Measurements from ENCODE around the gene METTL22. TPM values are rescaled to one million over a fixed set of nuclear protein-coding genes. Genes with fewer than 3 reads are reported as not detected.

The METTL22 gene
- total RNA-seq, 1 experiment from 2014 or later: 14.6 TPM

DNA sequence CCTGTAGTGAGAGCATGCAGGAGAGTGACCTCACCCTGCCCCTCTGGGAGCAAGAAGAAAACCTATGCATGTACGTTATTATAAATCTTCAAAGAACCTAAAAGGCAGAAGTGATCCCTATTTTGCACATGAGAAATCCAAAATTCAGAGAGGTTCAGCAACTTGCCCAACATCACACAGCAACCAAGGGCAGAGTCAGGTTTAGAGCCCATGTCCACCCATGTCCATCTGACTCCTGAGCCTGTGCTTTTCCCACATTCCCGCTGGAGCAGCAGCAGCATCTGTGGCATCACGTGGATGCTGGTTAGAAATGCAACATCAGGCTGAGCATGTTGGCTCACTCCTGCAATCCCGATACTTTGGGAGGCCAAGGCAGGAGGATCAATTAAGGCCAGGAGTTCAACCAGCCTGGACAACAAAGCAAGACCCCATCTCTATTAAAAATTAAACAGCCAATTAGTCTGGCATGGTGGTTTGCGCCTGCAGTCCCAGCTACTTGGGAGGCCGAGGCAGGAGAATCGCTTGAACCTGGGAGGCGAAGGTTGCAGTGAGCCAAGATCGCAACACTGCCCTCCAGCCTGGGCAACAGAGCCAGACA is 26.3 kb downstream of the METTL22 start:
- POLR2A ChIA-PET (ENCODE audit: unreplicated experiment): interaction anchor here (0.5 kb wide), 1 partner anchor 189 kb away, joined by 3 read pairs; no protein-coding TSS in a partner anchor
- ATAC-seq: no peak

DNA sequence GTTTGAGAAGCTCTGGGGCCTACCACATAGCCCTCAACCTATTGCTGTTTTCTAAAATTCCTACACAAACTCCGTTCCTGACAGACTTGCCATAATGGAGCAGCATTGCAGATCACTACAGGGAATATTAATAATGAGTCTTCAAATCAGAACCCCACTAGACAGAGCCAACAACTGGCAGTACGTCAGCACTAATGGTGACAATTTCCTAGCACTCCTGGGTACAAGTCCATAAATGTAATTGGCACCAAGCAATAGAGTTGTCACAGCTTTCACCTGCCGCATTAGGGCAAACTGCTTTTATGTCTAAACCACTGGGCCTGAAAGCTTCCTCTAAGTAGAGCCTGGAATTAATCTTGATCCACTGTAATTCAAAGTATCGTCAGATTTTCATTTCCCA is 27.4 kb downstream of the METTL22 start:
- intact Hi-C loops (cut with micrococcal nuclease): no loop called here
- H3K79me2 ChIP-seq (ENCODE audit: low read length): no peaks in the 10 kb centered on the region
- H3K27ac ChIP-seq (ENCODE audit: low read length): no peak overlapping the region
- POLR2A ChIA-PET (ENCODE audit: unreplicated experiment): no interaction called here
- ATAC-seq (no peak), DNase-seq (no peak)
- no peaks in the 10 kb centered on the region for H3K27me3 ChIP-seq (ENCODE audit: low read length)
- CTCF ChIA-PET: no interaction called here
- H3K9me2 ChIP-seq (replicated peaks; ENCODE audit: low read length): no peaks in the 10 kb centered on the region
- H3K4me2 ChIP-seq (ENCODE audit: low read length): no peak overlapping the region
- no peak overlapping the region for H2AFZ ChIP-seq (ENCODE audit: low read length)
- no TSS peak for BruUV-seq (replicated peaks)
- H3K9ac ChIP-seq (ENCODE audit: low read length): no peak overlapping the region
- H3F3A ChIP-seq (ENCODE audit: low read length, unreplicated experiment): no peaks in the 10 kb centered on the region
- H3K4me1 ChIP-seq (ENCODE audit: insufficient read depth, low read length): no peaks in the 10 kb centered on the region
- TF ChIP-seq EZH2 (IDR thresholded peaks at IDR 0.05; ENCODE audit: low read length, unreplicated experiment): no peak
- TF ChIP-seq EZH2phosphoT487 (IDR thresholded peaks at IDR 0.05; ENCODE audit: borderline replicate concordance, low read length): no peak
- TF ChIP-seq, protein P1, sequence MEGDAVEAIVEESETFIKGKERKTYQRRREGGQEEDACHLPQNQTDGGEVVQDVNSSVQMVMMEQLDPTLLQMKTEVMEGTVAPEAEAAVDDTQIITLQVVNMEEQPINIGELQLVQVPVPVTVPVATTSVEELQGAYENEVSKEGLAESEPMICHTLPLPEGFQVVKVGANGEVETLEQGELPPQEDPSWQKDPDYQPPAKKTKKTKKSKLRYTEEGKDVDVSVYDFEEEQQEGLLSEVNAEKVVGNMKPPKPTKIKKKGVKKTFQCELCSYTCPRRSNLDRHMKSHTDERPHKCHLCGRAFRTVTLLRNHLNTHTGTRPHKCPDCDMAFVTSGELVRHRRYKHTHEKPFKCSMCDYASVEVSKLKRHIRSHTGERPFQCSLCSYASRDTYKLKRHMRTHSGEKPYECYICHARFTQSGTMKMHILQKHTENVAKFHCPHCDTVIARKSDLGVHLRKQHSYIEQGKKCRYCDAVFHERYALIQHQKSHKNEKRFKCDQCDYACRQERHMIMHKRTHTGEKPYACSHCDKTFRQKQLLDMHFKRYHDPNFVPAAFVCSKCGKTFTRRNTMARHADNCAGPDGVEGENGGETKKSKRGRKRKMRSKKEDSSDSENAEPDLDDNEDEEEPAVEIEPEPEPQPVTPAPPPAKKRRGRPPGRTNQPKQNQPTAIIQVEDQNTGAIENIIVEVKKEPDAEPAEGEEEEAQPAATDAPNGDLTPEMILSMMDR (conservative IDR thresholded peaks at IDR 0.05; ENCODE audit: low read depth, low read length): no peak
- peaks cover 6% of the 10 kb centered on the region; the same call in 1 of the 2 replicates for H3K36me3 ChIP-seq (ENCODE audit: low read depth, low read length)
- no peaks in the 10 kb centered on the region for H4K20me1 ChIP-seq (ENCODE audit: low read length)
- H3K4me3 ChIP-seq (ENCODE audit: low read length): no peak overlapping the region
- no peaks in the 10 kb centered on the region for H3K9me3 ChIP-seq (ENCODE audit: low read length)

More for the DNA sequence above, 26.3 kb downstream of the METTL22 start:
- peaks cover 6% of the 10 kb centered on the region; the same call in 1 of the 2 replicates for H3K36me3 ChIP-seq (ENCODE audit: low read depth, low read length)
- H3K4me3 ChIP-seq (ENCODE audit: low read length): no peak overlapping the region
- H3F3A ChIP-seq (ENCODE audit: low read length, unreplicated experiment): no peaks in the 10 kb centered on the region
- H3K9ac ChIP-seq (ENCODE audit: low read length): no peak overlapping the region
- H3K27me3 ChIP-seq (ENCODE audit: low read length): no peaks in the 10 kb centered on the region
- no peak overlapping the region for H3K27ac ChIP-seq (ENCODE audit: low read length)
- H3K4me1 ChIP-seq (ENCODE audit: insufficient read depth, low read length): no peaks in the 10 kb centered on the region
- no TSS peak for BruUV-seq (replicated peaks)
- CTCF ChIA-PET: no interaction called here
- H3K79me2 ChIP-seq (ENCODE audit: low read length): no peaks in the 10 kb centered on the region
- TF ChIP-seq EZH2 (IDR thresholded peaks at IDR 0.05; ENCODE audit: low read length, unreplicated experiment): no peak
- no peak for TF ChIP-seq EZH2phosphoT487 (IDR thresholded peaks at IDR 0.05; ENCODE audit: borderline replicate concordance, low read length)
- TF ChIP-seq, protein P1 (conservative IDR thresholded peaks at IDR 0.05; ENCODE audit: low read depth, low read length): no peak
- H2AFZ ChIP-seq (ENCODE audit: low read length): no peak overlapping the region
- H3K9me2 ChIP-seq (replicated peaks; ENCODE audit: low read length): no peaks in the 10 kb centered on the region
- no peaks in the 10 kb centered on the region for H3K9me3 ChIP-seq (ENCODE audit: low read length)
- no peak for DNase-seq
- intact Hi-C loops (cut with micrococcal nuclease): no loop called here
- no peak overlapping the region for H3K4me2 ChIP-seq (ENCODE audit: low read length)
- no peaks in the 10 kb centered on the region for H4K20me1 ChIP-seq (ENCODE audit: low read length)

DNA sequence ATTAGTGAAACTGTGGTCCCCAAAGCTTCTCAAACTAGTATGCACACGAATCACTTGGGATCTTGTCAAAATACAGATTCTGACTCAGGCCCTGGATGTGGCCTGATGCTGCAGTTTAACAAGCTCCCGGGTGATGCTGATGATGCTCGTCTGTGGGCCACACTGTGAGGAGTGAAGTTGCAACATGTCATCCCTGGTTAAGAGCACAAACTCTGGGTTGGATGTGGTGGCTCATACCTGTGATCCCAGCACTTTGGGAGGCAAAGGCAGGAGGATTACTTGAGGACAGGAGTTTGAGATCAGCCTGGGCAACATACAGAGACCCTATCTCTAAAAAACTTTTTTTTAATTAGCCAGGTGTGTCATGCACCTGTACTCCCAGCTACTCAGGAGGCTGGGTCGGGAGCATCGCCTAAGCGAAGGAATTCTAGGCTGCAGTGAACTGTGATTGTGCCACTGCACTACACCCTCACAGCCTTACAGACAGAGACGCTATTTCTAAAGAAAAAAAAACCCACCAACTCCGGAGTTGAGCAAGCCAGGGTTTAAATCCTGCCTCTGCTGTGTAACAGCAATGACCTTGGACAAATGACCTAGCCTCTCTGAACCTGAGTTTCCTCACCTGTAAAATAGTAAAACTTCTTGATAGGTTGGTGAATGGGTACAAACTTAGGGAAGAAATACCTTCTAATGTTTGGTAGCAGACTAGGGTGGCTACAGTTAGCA is 28.5 kb downstream of the METTL22 start:
- no peak overlapping the region for H3K4me2 ChIP-seq (ENCODE audit: low read length)
- H3K9ac ChIP-seq (ENCODE audit: low read length): no peak overlapping the region
- H3F3A ChIP-seq (ENCODE audit: low read length, unreplicated experiment): no peaks in the 10 kb centered on the region
- no peaks in the 10 kb centered on the region for H3K9me2 ChIP-seq (replicated peaks; ENCODE audit: low read length)
- H4K20me1 ChIP-seq (ENCODE audit: low read length): no peaks in the 10 kb centered on the region
- DNase-seq (no peak), ATAC-seq (no peak)
- intact Hi-C loops (cut with micrococcal nuclease): no loop called here
- H3K4me1 ChIP-seq (ENCODE audit: insufficient read depth, low read length): no peaks in the 10 kb centered on the region
- H3K27ac ChIP-seq (ENCODE audit: low read length): no peak overlapping the region
- ChIA-PET POLR2A (ENCODE audit: unreplicated experiment) (no interaction called here), CTCF (no interaction called here)
- H3K9me3 ChIP-seq (ENCODE audit: low read length): no peaks in the 10 kb centered on the region
- TF ChIP-seq, protein P1 (conservative IDR thresholded peaks at IDR 0.05; ENCODE audit: low read depth, low read length): no peak
- TF ChIP-seq EZH2phosphoT487 (IDR thresholded peaks at IDR 0.05; ENCODE audit: borderline replicate concordance, low read length) (no peak), EZH2 (IDR thresholded peaks at IDR 0.05; ENCODE audit: low read length, unreplicated experiment) (no peak)
- no peaks in the 10 kb centered on the region for H3K79me2 ChIP-seq (ENCODE audit: low read length)
- no TSS peak for BruUV-seq (replicated peaks)
- peaks cover 6% of the 10 kb centered on the region; the same call in 1 of the 2 replicates for H3K36me3 ChIP-seq (ENCODE audit: low read depth, low read length)
- no peak overlapping the region for H3K4me3 ChIP-seq (ENCODE audit: low read length)
- no peaks in the 10 kb centered on the region for H3K27me3 ChIP-seq (ENCODE audit: low read length)
- H2AFZ ChIP-seq (ENCODE audit: low read length): no peak overlapping the region

Measured in PC-3 (cell line).